Upper lobe of left lung (tissue), 6 donors: ENCODE data around the gene POFUT2. TPM values are rescaled to one million over a fixed set of nuclear protein-coding genes. Genes with fewer than 3 reads are reported as not detected.

Experiments
- ATAC-seq, 2 donors: fragments of 200-7000 bp; cut with Tn5 transposase; one replicate each; pipeline ENCODE4 v1.9.1; 2022; ENCODE audit warnings: mild to moderate bottlenecking in 2 of 2, moderate library complexity in 2 of 2; ENCODE audit not compliant: low FRiP score in 2 of 2
- DNase-seq, 2 donors: peaks; one replicate each; pipeline ENCODE4 v3.0.0-alpha.2; 2019 to 2020
- H3K27ac ChIP-seq, 4 donors: fragments of 200-600 bp; sonication (generic); one replicate each; pipeline ENCODE4 v1.5.1; 2016 to 2019
- H3K27me3 ChIP-seq, 4 donors: fragments of 200-600 bp; sonication (generic); one replicate each; pipeline ENCODE4 v1.5.1; 2017 to 2019
- H3K36me3 ChIP-seq, 4 donors: fragments of 200-600 bp; sonication (generic); one replicate each; pipeline ENCODE4 v1.5.1; 2016 to 2019
- H3K4me1 ChIP-seq, 4 donors: fragments of 200-600 bp; sonication (generic); one replicate each; pipeline ENCODE4 v1.5.1; 2018 to 2019
- H3K4me3 ChIP-seq, 4 donors: fragments of 200-600 bp; sonication (generic); one replicate each; pipeline ENCODE4 v1.5.1; 2017 to 2019; ENCODE audit warnings: mild to moderate bottlenecking in 2 of 4, moderate library complexity in 1 of 4
- H3K9me3 ChIP-seq, 4 donors: fragments of 200-600 bp; sonication (generic); one replicate each; pipeline ENCODE4 v1.5.1; 2018 to 2019
- CTCF ChIP-seq, 6 experiments: fragments of 450-650 bp in 4 of 6; fragments of 200-600 bp in 2 of 6; sonication (generic) in 2 of 6; IDR thresholded peaks; one replicate each; pipeline ENCODE4 v1.5.1; 2016 to 2019; ENCODE audit warnings: antibody characterized with exemption in 6 of 6
- EP300 ChIP-seq, 4 donors: sonication (generic); formaldehyde crosslinking; IDR thresholded peaks; one replicate each; pipeline ENCODE4 v1.5.1; 2017; ENCODE audit warnings: antibody characterized with exemption in 4 of 4, control low read depth in 2 of 4
- POLR2A ChIP-seq, 4 donors: fragments of 450-650 bp; IDR thresholded peaks; one replicate each; pipeline ENCODE4 v1.5.1; 2016 to 2017; ENCODE audit warnings: antibody characterized with exemption in 4 of 4, mild to moderate bottlenecking in 2 of 4
- POLR2AphosphoS5 ChIP-seq, 2 donors: sonication (generic); formaldehyde crosslinking; IDR thresholded peaks; one replicate each; pipeline ENCODE4 v1.5.1; 2017; ENCODE audit warnings: antibody characterized with exemption in 2 of 2
- WGBS, 2 donors: methylation state at CpG; one replicate each; pipeline ENCODE4 v1.1.5; 2017 to 2018; 5-methylcytosine and 5-hydroxymethylcytosine counted together
- total RNA-seq, 6 donors: library from RNA; depleted of rRNA in 4 of 6; stranded (reverse); fragments of >200 nt in 4 of 6; gene quantifications; one replicate each; pipeline versions ENCODE4 v1.1.0 to v1.2.1, GENCODE V29; 2016 to 2021
- donor health status: DM: no; HTN: no; CAD: no; lungs with moderate emphysema.
- donor health status: DM: no; HTN: yes; CAD: no; lungs with severe emphysema.

The POFUT2 gene
- total RNA-seq, 6 donors from 2014 or later, result 19.9 to 89.1 (median 32.5) TPM

- ATAC-seq (no peak), DNase-seq (no peak)
- Histone ChIP-seq H3K9me3 (no peaks in the 10 kb centered on the region), H3K4me3 (no peak overlapping the region), H3K27me3 (no peaks in the 10 kb centered on the region), H3K27ac (peak overlapping the region in 2 of 4 donors; percentile 91 to 97), H3K4me1 (peaks cover 58 to 69% (median 61%) of the 10 kb centered on the region in 4 donors), H3K36me3 (no peaks in the 10 kb centered on the region)
- TF ChIP-seq POLR2A (IDR thresholded peaks at IDR 0.05), result no peak
- TF ChIP-seq CTCF (IDR thresholded peaks at IDR 0.05), result no peak
- TF ChIP-seq EP300 (IDR thresholded peaks at IDR 0.05), result no peak
- no peak for TF ChIP-seq POLR2AphosphoS5 (IDR thresholded peaks at IDR 0.05)
- 94 to 97% methylated on average over 7 of the region's 7 CpGs for WGBS, 2 donors
These were observed 8.9 kb upstream of the POFUT2 start for GRCh38 chr21:45296638-45297037.

- Histone ChIP-seq H3K9me3 (no peaks in the 10 kb centered on the region), H3K27me3 (no peaks in the 10 kb centered on the region), H3K36me3 (no peaks in the 10 kb centered on the region), H3K4me1 (peaks cover 50 to 61% (median 55%) of the 10 kb centered on the region in 4 donors), H3K4me3 (no peak overlapping the region), H3K27ac (peak overlapping the region; percentile 91 to 97 (median 93))
- ATAC-seq (no peak), DNase-seq (no peak)
- no peak for TF ChIP-seq POLR2AphosphoS5 (IDR thresholded peaks at IDR 0.05)
- TF ChIP-seq POLR2A (IDR thresholded peaks at IDR 0.05), result no peak
- TF ChIP-seq CTCF (IDR thresholded peaks at IDR 0.05), result no peak
- WGBS, 2 donors, result 87 to 88% methylated on average over 27 of the region's 27 CpGs
These were observed 8.1 kb upstream of the POFUT2 start for GRCh38 chr21:45295576-45296365.

GRCh38 chr21:45294509-45295291, 7.0 kb upstream of the POFUT2 start:
- Histone ChIP-seq H3K36me3 (no peaks in the 10 kb centered on the region), H3K9me3 (no peaks in the 10 kb centered on the region), H3K27me3 (no peaks in the 10 kb centered on the region), H3K4me3 (peak overlapping the region in 1 of 4 donors; percentile 1), H3K4me1 (peaks cover 40 to 50% (median 44%) of the 10 kb centered on the region in 4 donors), H3K27ac (peak overlapping the region; percentile 91 to 97 (median 93))
- peak; percentile 79 to 88 for DNase-seq
- WGBS, 2 donors, result 49 to 68% methylated on average over 22 to 38 of the region's 40 CpGs
- peak; percentile 80 to 82 for ATAC-seq
- TF ChIP-seq EP300 (IDR thresholded peaks at IDR 0.05), result peak; percentile 89 to 99 (median 96)
- TF ChIP-seq POLR2AphosphoS5 (IDR thresholded peaks at IDR 0.05), result peak; percentile 91 to 92
- peak in 2 of 4 donors; percentile 27 to 31 for TF ChIP-seq POLR2A (IDR thresholded peaks at IDR 0.05)
- no peak for TF ChIP-seq CTCF (IDR thresholded peaks at IDR 0.05)

GRCh38 chr21:45293726-45294401, 6.2 kb upstream of the POFUT2 start:
- Histone ChIP-seq H3K9me3 (no peaks in the 10 kb centered on the region), H3K4me1 (peaks cover 37 to 44% (median 40%) of the 10 kb centered on the region in 4 donors), H3K27ac (peak overlapping the region; percentile 91 to 97 (median 93)), H3K36me3 (no peaks in the 10 kb centered on the region), H3K4me3 (peak overlapping the region in 1 of 4 donors; percentile 1), H3K27me3 (no peaks in the 10 kb centered on the region)
- peak in 1 of 2 donors; percentile 73 for DNase-seq
- peak in 1 of 2 donors; percentile 2 for ATAC-seq
- TF ChIP-seq EP300 (IDR thresholded peaks at IDR 0.05) (peak in 1 of 4 donors; percentile 30), CTCF (IDR thresholded peaks at IDR 0.05) (peak in 1 of 6 experiments; percentile 3), POLR2A (IDR thresholded peaks at IDR 0.05) (no peak), POLR2AphosphoS5 (IDR thresholded peaks at IDR 0.05) (peak; percentile 45 to 50)
- 52 to 62% methylated on average over 7 to 19 of the region's 23 CpGs for WGBS, 2 donors
